Right lobe of liver (tissue), 4 donors: ENCODE measurements around the gene MINDY3.

Experiments
- POLR2A ChIP-seq: fragments of 450-650 bp; IDR thresholded peaks from one replicate; pipeline ENCODE4 v1.6.1; 2017; ENCODE audit warnings: antibody characterized with exemption, mild to moderate bottlenecking
- TF ChIP-seq, protein P1 (sequence below), 4 donors: fragments of 200-600 bp in 3 of 4; fragments of 450-650 bp in 1 of 4; IDR thresholded peaks; one replicate each; pipeline versions ENCODE4 v1.5.1 to v1.8.0; 2016 to 2022; ENCODE audit warnings: antibody characterized with exemption in 4 of 4, mild to moderate bottlenecking in 2 of 4
- donor health status: DM: no; HTN: no; CAD: no.
- donor health status: DM: no; HTN: no; CAD: no.
- donor health status: DM: no; HTN: yes; CAD: no.

DNA sequence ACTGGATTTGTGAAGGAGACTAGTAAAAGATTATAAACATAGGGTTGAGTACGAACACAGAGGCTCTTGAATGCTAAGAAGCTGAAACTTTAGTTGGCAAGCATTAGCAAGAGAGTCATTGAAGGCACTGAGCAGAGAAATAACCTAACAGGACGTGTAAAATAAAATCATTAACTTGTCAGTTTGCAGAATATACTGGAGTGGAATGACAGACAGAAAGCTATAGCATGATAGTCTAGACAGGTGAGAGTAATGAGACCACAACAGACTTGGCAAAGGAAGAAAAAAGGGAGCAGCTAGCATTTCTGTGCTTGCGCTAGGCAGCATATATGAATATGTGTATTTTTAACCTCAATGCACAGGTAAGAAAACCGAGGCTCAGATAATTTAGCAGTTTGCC lies 30.8 kb downstream of the MINDY3 start:
- TF ChIP-seq, protein P1, sequence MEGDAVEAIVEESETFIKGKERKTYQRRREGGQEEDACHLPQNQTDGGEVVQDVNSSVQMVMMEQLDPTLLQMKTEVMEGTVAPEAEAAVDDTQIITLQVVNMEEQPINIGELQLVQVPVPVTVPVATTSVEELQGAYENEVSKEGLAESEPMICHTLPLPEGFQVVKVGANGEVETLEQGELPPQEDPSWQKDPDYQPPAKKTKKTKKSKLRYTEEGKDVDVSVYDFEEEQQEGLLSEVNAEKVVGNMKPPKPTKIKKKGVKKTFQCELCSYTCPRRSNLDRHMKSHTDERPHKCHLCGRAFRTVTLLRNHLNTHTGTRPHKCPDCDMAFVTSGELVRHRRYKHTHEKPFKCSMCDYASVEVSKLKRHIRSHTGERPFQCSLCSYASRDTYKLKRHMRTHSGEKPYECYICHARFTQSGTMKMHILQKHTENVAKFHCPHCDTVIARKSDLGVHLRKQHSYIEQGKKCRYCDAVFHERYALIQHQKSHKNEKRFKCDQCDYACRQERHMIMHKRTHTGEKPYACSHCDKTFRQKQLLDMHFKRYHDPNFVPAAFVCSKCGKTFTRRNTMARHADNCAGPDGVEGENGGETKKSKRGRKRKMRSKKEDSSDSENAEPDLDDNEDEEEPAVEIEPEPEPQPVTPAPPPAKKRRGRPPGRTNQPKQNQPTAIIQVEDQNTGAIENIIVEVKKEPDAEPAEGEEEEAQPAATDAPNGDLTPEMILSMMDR (IDR thresholded peaks at IDR 0.05), result no peak
- TF ChIP-seq POLR2A, result no peak
